Osteoblast (primary cell): ENCODE results near the gene USP48. TPM values are rescaled to one million over a fixed set of nuclear protein-coding genes. Genes with fewer than 3 reads are reported as not detected.
"Not testable (repeated sequence)": the region's sequence is repeated elsewhere in the genome, so short reads cannot be mapped to it uniquely, and the experiment has no call there.

Experiments used
- DNase-seq: peaks from one replicate; pipeline ENCODE4 v3.0.0; 2011; ENCODE audit warnings: low spot score, mixed read lengths; ENCODE audit not compliant: insufficient read length; ENCODE audit errors: missing footprints
- H2AFZ ChIP-seq: 2 replicates; pipeline ENCODE4 v1.6.0; 2011; ENCODE audit warnings: mild to moderate bottlenecking, low read length
- H3K27ac ChIP-seq: 2 replicates; pipeline ENCODE4 v1.5.1; 2011; ENCODE audit warnings: mild to moderate bottlenecking, low read depth, low read length, moderate library complexity
- H3K27me3 ChIP-seq: 2 replicates; pipeline ENCODE4 v1.6.0; 2012; ENCODE audit warnings: mild to moderate bottlenecking, control low read depth, inconsistent platforms, low read length, moderate library complexity; ENCODE audit not compliant: insufficient read depth
- H3K36me3 ChIP-seq: 2 replicates; pipeline ENCODE4 v1.5.1; 2011; ENCODE audit warnings: mild to moderate bottlenecking, low read length, control low read depth, moderate library complexity; ENCODE audit not compliant: insufficient read depth
- H3K4me1 ChIP-seq: 2 replicates; pipeline ENCODE4 v1.5.1; 2011; ENCODE audit warnings: mild to moderate bottlenecking, low read length, control low read depth, moderate library complexity; ENCODE audit not compliant: insufficient read depth
- H3K4me2 ChIP-seq: 2 replicates; pipeline ENCODE4 v1.6.0; 2011; ENCODE audit warnings: mild to moderate bottlenecking, low read length; ENCODE audit not compliant: insufficient read depth
- H3K4me3 ChIP-seq: fragments of 200-600 bp; sonication (generic); 3 replicates; pipeline ENCODE4 v1.5.1; 2012; ENCODE audit warnings: mild to moderate bottlenecking, low read length, inconsistent platforms; ENCODE audit not compliant: insufficient read depth
- H3K79me2 ChIP-seq: 2 replicates; pipeline ENCODE4 v1.6.0; 2012; ENCODE audit warnings: mild to moderate bottlenecking, low read length, control low read depth, inconsistent platforms; ENCODE audit not compliant: insufficient read depth
- H3K9me3 ChIP-seq: 2 replicates; pipeline ENCODE4 v1.5.1; 2011; ENCODE audit warnings: low read depth, low read length, control low read depth
- H4K20me1 ChIP-seq: 2 replicates; pipeline ENCODE4 v1.6.0; 2012; ENCODE audit warnings: mild to moderate bottlenecking, low read length, control low read depth; ENCODE audit not compliant: insufficient read depth
- CTCF ChIP-seq: IDR thresholded peaks from 2 replicates; pipeline ENCODE4 v1.5.1; 2011; ENCODE audit warnings: mild to moderate bottlenecking, low read depth, low read length, moderate library complexity; ENCODE audit errors: extremely low read depth
- total RNA-seq: library from RNA; depleted of rRNA; stranded (reverse); fragments of >200 nt; gene quantifications from 2 replicates; pipeline ENCODE4 v1.2.3, GENCODE V29; 2012

USP48 gene
- total RNA-seq, 1 donor: 52.5 TPM

GRCh38 chr1:21828506-21829210 is 45.7 kb upstream of the USP48 start:
- Histone ChIP-seq H3K27ac (no peak overlapping the region), H3K4me3 (no peak overlapping the region), H3K36me3 (peaks cover 89% of the 10 kb centered on the region), H3K4me1 (no peaks in the 10 kb centered on the region), H2AFZ (no peak overlapping the region), H3K9me3 (no peaks in the 10 kb centered on the region), H3K79me2 (no peaks in the 10 kb centered on the region), H3K27me3 (no peaks in the 10 kb centered on the region), H4K20me1 (peaks cover 39% of the 10 kb centered on the region), H3K4me2 (no peak overlapping the region)
- TF ChIP-seq CTCF: no peak
- DNase-seq: peak; percentile 37

- no peak overlapping the region for H2AFZ ChIP-seq
- H3K27me3 ChIP-seq: no peaks in the 10 kb centered on the region
- no peak for TF ChIP-seq CTCF
- peaks cover 39% of the 10 kb centered on the region for H4K20me1 ChIP-seq
- peaks cover 86% of the 10 kb centered on the region for H3K36me3 ChIP-seq
- no peaks in the 10 kb centered on the region for H3K79me2 ChIP-seq
- peak; percentile 39 for DNase-seq
- no peak overlapping the region for H3K4me3 ChIP-seq
- H3K4me2 ChIP-seq: no peak overlapping the region
- no peak overlapping the region for H3K27ac ChIP-seq
- no peaks in the 10 kb centered on the region for H3K4me1 ChIP-seq
- H3K9me3 ChIP-seq: no peaks in the 10 kb centered on the region
These were observed 45.1 kb upstream of the USP48 start for GRCh38 chr1:21828075-21828474.

GRCh38 chr1:21827141-21827679 is 44.3 kb upstream of the USP48 start:
- peak; percentile 65 for DNase-seq
- Histone ChIP-seq H3K9me3 (no peaks in the 10 kb centered on the region), H3K4me3 (no peak overlapping the region), H3K4me2 (no peak overlapping the region), H3K36me3 (peaks cover 84% of the 10 kb centered on the region), H3K4me1 (no peaks in the 10 kb centered on the region), H3K27ac (no peak overlapping the region), H3K79me2 (no peaks in the 10 kb centered on the region), H4K20me1 (peaks cover 30% of the 10 kb centered on the region), H3K27me3 (no peaks in the 10 kb centered on the region), H2AFZ (no peak overlapping the region)
- no peak for TF ChIP-seq CTCF

- H3K27me3 ChIP-seq, H3K27ac ChIP-seq, H3K4me2 ChIP-seq, H3K4me1 ChIP-seq, H3K9me3 ChIP-seq, H3K4me3 ChIP-seq, H3K79me2 ChIP-seq, H2AFZ ChIP-seq: not testable (repeated sequence)
- peaks cover 85% of the 10 kb centered on the region for H3K36me3 ChIP-seq
- peak; percentile 54 for DNase-seq
- H4K20me1 ChIP-seq: peaks cover 27% of the 10 kb centered on the region
These were observed 43.7 kb upstream of the USP48 start for GRCh38 chr1:21826694-21827093.
